ENCODE measurements around the gene ATCAY.

ATCAY gene

GRCh38 chr19:3970808-3971598 is 90.5 kb downstream of the ATCAY start, which contains the start of gene DAPK3:
TSS of gene DAPK3 (minus strand) at chr19:3971099. CDS start at chr19:3969735, 1,364 bp downstream.
- DNase-seq: peak; percentile 99

GRCh38 chr19:3975144-3975543 is 94.7 kb downstream of the ATCAY start:
- peak; percentile 40 for DNase-seq

DNA sequence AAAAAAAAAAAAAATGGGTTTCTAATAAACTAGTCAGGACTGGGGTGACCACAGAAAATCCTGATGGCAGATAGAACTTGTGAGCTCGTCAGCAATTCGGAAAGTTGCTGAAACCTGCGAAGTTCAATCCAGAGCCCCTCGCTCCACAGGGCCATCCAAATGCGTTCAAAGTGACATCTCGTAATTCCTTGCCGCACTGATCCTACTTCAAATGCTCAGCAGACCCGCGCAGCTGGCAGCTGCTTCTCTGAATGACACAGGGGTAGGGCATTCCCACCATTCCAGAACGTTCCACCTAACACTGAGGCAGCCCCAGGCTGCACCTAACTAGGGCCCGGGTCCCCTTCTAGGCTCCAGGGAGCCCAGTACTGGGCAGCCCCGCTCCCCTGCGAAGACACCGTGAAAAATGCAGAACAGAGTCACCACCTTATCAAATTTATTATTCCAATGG is 95.2 kb downstream of the ATCAY start:
- DNase-seq: peak; percentile 44

GRCh38 chr19:3976495-3977241 is 96.2 kb downstream of the ATCAY start:
- peak; percentile 44 for DNase-seq
